Nephron (organoid): ENCODE data around the gene MYL9.
A peak's percentile ranks its signal among the peaks of the same experiment; 100 is the strongest.
"Not testable (repeated sequence)": the region's sequence is repeated elsewhere in the genome, so short reads cannot be mapped to it uniquely, and the experiment has no call there.

Experiments
- H3K27ac Mint-ChIP-seq, 3 experiments: 2 replicates each; pipeline ENCODE4 v1.8.0; 2020; ENCODE audit warnings: mixed read lengths in 3 of 3, mild to moderate bottlenecking in 2 of 3, moderate library complexity in 1 of 3
- H3K27me3 Mint-ChIP-seq: 2 replicates; pipeline ENCODE4 v1.8.0; 2021; ENCODE audit warnings: low read depth, mild to moderate bottlenecking, moderate library complexity, mixed read lengths
- H3K36me3 Mint-ChIP-seq: 2 replicates; pipeline ENCODE4 v1.8.0; 2020; ENCODE audit warnings: low read depth, mixed read lengths
- H3K4me1 Mint-ChIP-seq: 2 replicates; pipeline ENCODE4 v1.8.0; 2020; ENCODE audit warnings: mixed read lengths
- H3K4me3 Mint-ChIP-seq, 3 experiments: 2 replicates each; pipeline ENCODE4 v1.8.0; 2020; ENCODE audit warnings: mild to moderate bottlenecking in 3 of 3, mixed read lengths in 3 of 3, moderate library complexity in 2 of 3
- H3K9me3 Mint-ChIP-seq: 2 replicates; pipeline ENCODE4 v1.8.0; 2020; ENCODE audit warnings: mixed read lengths
- TF ChIP-seq, protein P1 (sequence below), 3 experiments: fragments of 200-600 bp; sonication (generic); IDR thresholded peaks; one replicate each; pipeline ENCODE4 v1.5.0; 2021; ENCODE audit warnings: antibody characterized with exemption in 3 of 3; ENCODE audit not compliant: unreplicated experiment in 3 of 3

The MYL9 gene

GRCh38 chr20:36550790-36551299, 9.5 kb downstream of the MYL9 start:
- Mint-ChIP-seq H3K27ac (peak overlapping the region in 1 of 3 experiments; percentile 1), H3K9me3 (no peaks in the 10 kb centered on the region), H3K4me1 (no peaks in the 10 kb centered on the region), H3K4me3 (no peak overlapping the region), H3K36me3 (peaks cover 4% of the 10 kb centered on the region), H3K27me3 (no peaks in the 10 kb centered on the region)
- TF ChIP-seq, protein P1, sequence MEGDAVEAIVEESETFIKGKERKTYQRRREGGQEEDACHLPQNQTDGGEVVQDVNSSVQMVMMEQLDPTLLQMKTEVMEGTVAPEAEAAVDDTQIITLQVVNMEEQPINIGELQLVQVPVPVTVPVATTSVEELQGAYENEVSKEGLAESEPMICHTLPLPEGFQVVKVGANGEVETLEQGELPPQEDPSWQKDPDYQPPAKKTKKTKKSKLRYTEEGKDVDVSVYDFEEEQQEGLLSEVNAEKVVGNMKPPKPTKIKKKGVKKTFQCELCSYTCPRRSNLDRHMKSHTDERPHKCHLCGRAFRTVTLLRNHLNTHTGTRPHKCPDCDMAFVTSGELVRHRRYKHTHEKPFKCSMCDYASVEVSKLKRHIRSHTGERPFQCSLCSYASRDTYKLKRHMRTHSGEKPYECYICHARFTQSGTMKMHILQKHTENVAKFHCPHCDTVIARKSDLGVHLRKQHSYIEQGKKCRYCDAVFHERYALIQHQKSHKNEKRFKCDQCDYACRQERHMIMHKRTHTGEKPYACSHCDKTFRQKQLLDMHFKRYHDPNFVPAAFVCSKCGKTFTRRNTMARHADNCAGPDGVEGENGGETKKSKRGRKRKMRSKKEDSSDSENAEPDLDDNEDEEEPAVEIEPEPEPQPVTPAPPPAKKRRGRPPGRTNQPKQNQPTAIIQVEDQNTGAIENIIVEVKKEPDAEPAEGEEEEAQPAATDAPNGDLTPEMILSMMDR (IDR thresholded peaks at IDR 0.05; ENCODE audit: unreplicated experiment in 3 of 3), result no peak

DNA sequence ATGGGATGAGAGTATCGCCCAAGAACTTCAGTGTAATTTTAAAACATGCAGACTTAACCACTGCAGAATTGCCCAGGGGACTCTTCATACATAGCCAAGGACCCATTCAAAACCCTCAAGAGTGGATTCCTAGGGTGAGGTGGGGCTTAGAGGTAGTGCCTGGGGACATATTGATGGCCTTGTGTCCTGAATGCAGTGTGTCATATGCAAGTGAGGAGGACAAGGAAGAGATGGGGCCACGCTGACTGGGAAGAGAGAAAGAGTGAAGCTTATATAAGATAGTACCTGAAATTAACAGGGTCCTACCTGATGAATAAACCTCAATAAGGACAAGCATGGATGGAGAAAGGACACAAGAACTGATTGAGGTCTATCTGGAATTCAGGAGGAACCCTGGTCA, 13.9 kb downstream of the MYL9 start:
- no peak overlapping the region for H3K4me3 Mint-ChIP-seq
- no peaks in the 10 kb centered on the region for H3K27me3 Mint-ChIP-seq
- TF ChIP-seq, protein P1 (IDR thresholded peaks at IDR 0.05; ENCODE audit: unreplicated experiment in 3 of 3), result no peak
- no peaks in the 10 kb centered on the region for H3K4me1 Mint-ChIP-seq
- no peaks in the 10 kb centered on the region for H3K36me3 Mint-ChIP-seq
- no peak overlapping the region for H3K27ac Mint-ChIP-seq
- no peaks in the 10 kb centered on the region for H3K9me3 Mint-ChIP-seq

DNA sequence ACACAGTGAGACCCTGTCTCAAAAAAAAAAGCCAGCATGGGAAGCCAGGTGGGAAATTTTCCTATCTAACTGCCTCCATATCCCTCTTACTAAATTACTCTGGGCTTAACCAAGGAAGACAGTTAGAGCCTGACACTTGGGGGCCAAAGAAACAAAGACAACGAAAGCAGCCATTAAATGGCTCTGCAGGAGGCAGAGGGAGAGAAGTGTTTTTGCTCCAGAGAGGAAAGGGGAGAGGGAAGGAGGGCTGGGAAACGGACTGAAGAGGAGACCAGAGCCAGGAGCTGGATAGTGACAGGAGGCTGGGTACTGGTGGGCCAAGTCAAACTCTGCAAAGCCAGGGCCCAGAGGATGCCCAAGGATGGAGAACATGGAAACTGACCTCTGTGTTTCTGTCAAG, 21.4 kb downstream of the MYL9 start:
- H3K4me1 Mint-ChIP-seq, result no peaks in the 10 kb centered on the region
- peaks cover 14% of the 10 kb centered on the region for H3K36me3 Mint-ChIP-seq
- H3K27me3 Mint-ChIP-seq, result no peaks in the 10 kb centered on the region
- no peak overlapping the region for H3K27ac Mint-ChIP-seq
- TF ChIP-seq, protein P1 (IDR thresholded peaks at IDR 0.05; ENCODE audit: unreplicated experiment in 3 of 3), result no peak
- H3K4me3 Mint-ChIP-seq, result no peak overlapping the region
- H3K9me3 Mint-ChIP-seq, result peaks cover 7% of the 10 kb centered on the region

DNA sequence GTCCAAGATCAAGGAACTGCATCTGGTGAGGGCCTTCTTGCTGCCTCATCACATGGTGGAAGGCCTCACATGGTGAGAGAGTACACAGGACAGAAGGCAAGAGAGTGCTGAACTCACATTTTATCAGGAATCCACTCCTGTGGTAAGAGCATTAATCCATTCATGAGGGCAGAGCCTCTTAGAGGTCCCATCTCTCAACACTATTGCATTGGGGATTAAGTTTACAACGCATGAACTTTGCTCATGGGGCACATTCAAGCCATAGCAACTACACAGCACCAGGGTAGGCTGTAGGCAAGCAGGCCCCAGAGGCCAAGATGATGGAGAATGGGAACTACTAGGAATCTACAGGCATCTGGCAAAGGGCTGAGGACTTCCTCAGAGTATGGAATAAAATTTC, 22.1 kb downstream of the MYL9 start:
- H3K4me1 Mint-ChIP-seq, result no peaks in the 10 kb centered on the region
- H3K4me3 Mint-ChIP-seq, result no peak overlapping the region
- TF ChIP-seq, protein P1 (IDR thresholded peaks at IDR 0.05; ENCODE audit: unreplicated experiment in 3 of 3), result no peak
- peaks cover 7% of the 10 kb centered on the region for H3K9me3 Mint-ChIP-seq
- H3K27me3 Mint-ChIP-seq, result no peaks in the 10 kb centered on the region
- H3K36me3 Mint-ChIP-seq, result peaks cover 14% of the 10 kb centered on the region
- H3K27ac Mint-ChIP-seq, result no peak overlapping the region

GRCh38 chr20:36564078-36564725, 22.9 kb downstream of the MYL9 start:
- peaks cover 14% of the 10 kb centered on the region for H3K36me3 Mint-ChIP-seq
- H3K27ac Mint-ChIP-seq, H3K9me3 Mint-ChIP-seq, H3K4me1 Mint-ChIP-seq, H3K27me3 Mint-ChIP-seq, H3K4me3 Mint-ChIP-seq: not testable (repeated sequence)

- not testable (repeated sequence) for H3K4me1 Mint-ChIP-seq, H3K9me3 Mint-ChIP-seq, H3K27ac Mint-ChIP-seq, H3K27me3 Mint-ChIP-seq, H3K4me3 Mint-ChIP-seq
- peaks cover 14% of the 10 kb centered on the region for H3K36me3 Mint-ChIP-seq
These were observed 23.4 kb downstream of the MYL9 start for GRCh38 chr20:36564726-36565121.

DNA sequence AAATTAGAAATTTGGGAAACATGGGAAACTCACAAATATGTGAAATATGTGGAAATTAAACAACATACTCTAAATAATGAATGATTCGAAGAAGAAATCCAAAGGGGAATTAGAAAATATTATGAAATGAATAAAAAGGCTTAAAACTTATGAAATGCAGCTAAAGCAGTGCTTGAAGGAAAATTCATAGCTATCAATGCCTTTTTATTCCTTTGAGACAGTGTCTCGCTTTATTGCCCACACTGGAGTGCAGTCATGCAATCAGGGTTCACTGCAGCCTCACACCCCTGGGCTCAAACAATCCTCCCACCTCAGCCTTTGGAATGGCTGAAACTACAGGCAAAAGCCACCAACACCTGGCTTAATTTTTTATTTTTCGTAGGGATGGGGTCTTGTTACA, 24.2 kb downstream of the MYL9 start:
- Mint-ChIP-seq H3K36me3 (peaks cover 14% of the 10 kb centered on the region), H3K27me3 (no peaks in the 10 kb centered on the region), H3K9me3 (peaks cover 7% of the 10 kb centered on the region), H3K4me1 (peaks cover 5% of the 10 kb centered on the region), H3K27ac (no peak overlapping the region), H3K4me3 (no peak overlapping the region)
- TF ChIP-seq, protein P1 (IDR thresholded peaks at IDR 0.05; ENCODE audit: unreplicated experiment in 3 of 3), result no peak
